ENCODE results near the gene FMNL2.

- no peak for TF ChIP-seq CTCF (IDR thresholded peaks at IDR 0.05; ENCODE audit: low read length)
- TF ChIP-seq EZH2phosphoT487 (IDR thresholded peaks at IDR 0.05; ENCODE audit: low read length): no peak
Observed at GRCh38 chr2:152349416-152349815, 14.4 kb downstream of the FMNL2 start.

All from MM.1S (cell line).